Brain pericyte (primary cell): ENCODE results near the gene GPC5.
"Not testable (repeated sequence)": the region's sequence is repeated elsewhere in the genome, so short reads cannot be mapped to it uniquely, and the experiment has no call there.

ENCODE experiments used
- DNase-seq: peaks from one replicate; pipeline ENCODE4 v3.0.0-alpha.2; 2012; ENCODE audit warnings: low read depth, low spot score

The GPC5 gene

GRCh38 chr13:92259523-92259922 is 861.1 kb downstream of the GPC5 start:
- no peak for DNase-seq

DNA sequence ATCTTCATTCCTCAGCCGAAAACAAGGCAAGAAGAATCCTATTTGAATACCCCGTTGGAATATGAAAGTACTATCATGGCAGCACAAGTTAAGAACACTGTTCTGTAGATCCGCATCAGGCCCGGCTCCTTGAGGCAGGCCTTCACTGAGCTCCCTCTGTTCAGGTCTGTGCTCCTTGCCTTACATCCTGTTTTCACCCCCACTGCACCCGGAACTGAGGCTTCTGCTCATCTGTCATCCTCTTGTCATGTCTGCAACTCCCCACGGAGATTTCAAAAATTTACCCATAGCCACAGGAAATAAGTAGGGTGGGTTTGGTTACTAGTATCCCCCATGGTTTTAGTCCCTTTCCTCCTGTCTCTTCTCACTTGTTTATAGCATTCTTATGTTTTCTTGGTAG is 861.9 kb downstream of the GPC5 start:
- no peak for DNase-seq

GRCh38 chr13:92262100-92262788 is 863.8 kb downstream of the GPC5 start:
- no peak for DNase-seq

GRCh38 chr13:92265408-92265807 is 867.0 kb downstream of the GPC5 start:
- DNase-seq, result no peak

DNA sequence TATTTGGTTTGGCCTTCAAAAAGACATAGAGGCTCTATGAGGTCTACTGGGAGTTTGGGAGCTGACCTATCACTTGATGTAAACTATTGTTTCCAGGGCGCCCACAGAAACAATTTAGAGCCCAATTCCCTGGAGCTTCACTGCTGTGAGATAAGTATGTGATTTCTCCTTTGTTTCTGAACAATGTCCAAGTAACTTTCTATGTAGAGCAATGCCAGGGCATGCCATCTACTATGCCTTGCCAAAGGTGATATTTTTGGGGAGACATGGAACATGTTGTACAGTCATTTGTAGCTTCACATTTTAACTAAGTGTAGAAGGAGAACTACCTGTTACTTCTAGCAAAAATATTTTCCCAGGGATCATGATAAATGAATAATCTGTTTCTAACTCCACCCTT is 872.6 kb downstream of the GPC5 start:
- DNase-seq, result no peak

DNA sequence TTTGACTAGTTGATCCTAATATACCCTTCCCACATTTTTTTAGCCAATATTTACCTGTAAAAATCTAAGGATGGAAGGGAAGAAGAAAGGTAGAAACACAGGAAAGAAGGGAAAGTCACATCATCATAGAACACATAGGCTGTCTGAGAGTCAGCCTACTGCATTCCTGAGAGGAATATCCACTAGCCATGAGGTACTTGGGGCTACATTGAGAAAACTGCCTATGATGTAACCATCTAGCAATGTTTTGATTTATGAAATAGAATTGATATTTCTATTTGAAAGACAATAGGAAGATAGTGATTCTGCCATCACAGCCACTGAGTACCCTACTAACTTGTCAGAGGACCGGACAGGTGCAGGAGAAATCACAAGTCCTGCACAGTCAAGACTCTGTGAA is 873.8 kb downstream of the GPC5 start:
- no peak for DNase-seq

GRCh38 chr13:92280986-92281385 is 882.6 kb downstream of the GPC5 start:
- DNase-seq, result not testable (repeated sequence)

DNA sequence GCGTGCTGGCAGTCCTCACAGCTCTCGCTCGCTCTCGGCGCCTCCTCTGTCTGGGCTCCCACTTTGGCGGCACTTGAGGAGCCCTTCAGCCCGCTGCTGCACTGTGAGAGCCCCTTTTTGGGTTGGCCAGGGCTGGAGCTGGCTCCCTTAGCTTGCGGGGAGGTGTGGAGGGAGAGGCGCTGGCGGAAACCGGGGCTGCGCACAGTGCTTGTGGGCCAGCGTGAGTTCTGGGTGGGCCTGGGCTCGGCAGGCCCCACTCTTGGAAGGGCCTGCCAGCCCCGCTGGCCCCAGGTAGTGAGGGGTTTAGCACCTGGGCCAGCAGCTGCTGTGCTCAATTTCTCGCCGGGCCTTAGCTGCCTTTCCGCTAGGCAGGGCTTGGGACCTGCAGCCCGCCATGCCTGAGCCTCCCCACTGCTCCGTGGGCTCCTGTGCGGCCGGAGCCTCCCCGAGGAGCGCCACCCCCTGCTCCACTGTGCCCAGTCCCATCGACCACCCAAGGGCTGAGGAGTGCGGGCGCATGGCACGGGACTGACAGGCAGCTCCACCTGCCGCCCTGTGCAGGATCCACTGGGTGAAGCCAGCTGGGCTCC is 892.4 kb downstream of the GPC5 start:
- not testable (repeated sequence) for DNase-seq

- DNase-seq, result not testable (repeated sequence)
Observed at GRCh38 chr13:92294533-92294932, 896.1 kb downstream of the GPC5 start.

GRCh38 chr13:92296154-92296671 is 897.8 kb downstream of the GPC5 start:
- DNase-seq, result not testable (repeated sequence)

GRCh38 chr13:92297971-92298942 is 899.8 kb downstream of the GPC5 start:
- DNase-seq, result no peak

GRCh38 chr13:92300651-92301050 is 902.2 kb downstream of the GPC5 start:
- no peak for DNase-seq

DNA sequence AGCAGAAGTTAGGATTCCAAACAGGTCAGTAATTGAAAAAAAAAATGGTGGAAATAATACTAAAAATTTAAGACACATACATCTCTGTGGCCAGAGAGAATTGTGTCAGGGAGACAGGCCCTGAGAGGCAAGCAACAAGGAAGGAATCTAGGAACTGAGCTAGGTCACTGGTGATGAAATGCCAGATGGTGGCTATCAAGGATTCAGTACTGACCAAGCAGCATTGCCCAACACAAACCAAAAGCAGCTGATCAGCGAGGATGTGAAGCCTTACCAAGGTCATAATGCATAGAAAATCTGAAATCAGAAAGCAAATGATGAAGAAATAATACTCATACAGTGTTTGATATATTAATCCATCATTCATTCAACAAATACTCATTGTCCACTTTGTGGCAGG is 905.0 kb downstream of the GPC5 start:
- no peak for DNase-seq

DNA sequence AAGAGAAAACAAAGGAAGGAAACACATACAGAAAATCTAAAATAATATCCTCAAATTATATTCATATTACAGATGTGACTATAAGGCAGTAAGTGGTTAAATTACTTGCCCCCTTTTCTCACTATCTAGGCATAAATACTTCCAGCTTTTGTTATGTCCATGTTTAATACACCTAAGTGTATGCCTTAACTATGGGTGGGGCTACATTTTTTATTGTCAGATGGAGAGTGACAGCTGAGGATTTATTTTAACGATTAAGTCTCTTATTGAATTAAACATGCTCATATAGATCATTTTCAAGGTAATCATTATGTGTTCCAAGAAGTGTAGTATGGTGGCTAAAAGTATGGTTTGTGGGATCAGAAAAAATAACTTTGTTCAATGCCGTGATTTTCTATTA is 909.3 kb downstream of the GPC5 start:
- DNase-seq, result no peak

GRCh38 chr13:92312823-92313222 is 914.4 kb downstream of the GPC5 start:
- no peak for DNase-seq

- DNase-seq, result no peak
Observed at GRCh38 chr13:92313382-92313781, 915.0 kb downstream of the GPC5 start.

DNA sequence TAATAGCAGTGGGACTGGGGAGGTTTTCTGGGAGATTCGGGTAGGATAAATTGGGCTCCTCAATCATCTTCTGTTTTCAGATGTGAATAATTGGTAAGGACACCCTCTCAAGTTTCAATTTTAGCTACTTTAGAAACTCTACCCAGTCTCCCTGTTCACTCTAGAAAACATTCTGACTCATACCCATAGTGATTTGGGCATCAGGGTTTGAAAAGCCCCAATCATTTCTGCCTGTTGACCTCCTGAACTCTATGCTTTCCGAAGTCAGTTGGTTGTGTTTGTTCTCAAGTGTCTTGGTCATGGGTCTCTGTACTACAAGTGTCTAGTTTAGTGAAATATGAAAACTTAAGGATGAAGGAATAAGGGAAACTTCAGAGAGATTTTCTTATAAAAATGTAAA is 916.8 kb downstream of the GPC5 start:
- no peak for DNase-seq

DNA sequence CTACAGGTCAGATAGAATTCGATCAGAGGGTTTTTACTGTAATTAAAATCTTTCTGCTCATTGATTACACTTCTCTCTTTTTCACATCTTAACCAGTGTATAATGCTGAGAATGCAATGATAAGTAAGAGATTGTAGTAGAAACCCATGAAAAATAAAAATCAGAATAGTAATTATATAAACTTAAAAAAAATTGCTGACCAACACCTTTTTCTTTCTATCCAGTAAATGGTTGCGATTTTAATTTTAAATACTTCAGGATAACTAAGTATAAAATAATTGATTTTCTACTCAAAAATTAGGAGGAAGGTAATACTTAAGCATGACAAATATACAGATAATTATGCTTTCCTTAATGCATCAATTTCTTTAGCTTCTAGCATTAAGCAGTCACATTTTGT is 917.6 kb downstream of the GPC5 start:
- DNase-seq, result no peak

GRCh38 chr13:92317066-92317465 is 918.6 kb downstream of the GPC5 start:
- no peak for DNase-seq

- DNase-seq, result no peak
Observed at GRCh38 chr13:92320323-92320722, 921.9 kb downstream of the GPC5 start.

DNA sequence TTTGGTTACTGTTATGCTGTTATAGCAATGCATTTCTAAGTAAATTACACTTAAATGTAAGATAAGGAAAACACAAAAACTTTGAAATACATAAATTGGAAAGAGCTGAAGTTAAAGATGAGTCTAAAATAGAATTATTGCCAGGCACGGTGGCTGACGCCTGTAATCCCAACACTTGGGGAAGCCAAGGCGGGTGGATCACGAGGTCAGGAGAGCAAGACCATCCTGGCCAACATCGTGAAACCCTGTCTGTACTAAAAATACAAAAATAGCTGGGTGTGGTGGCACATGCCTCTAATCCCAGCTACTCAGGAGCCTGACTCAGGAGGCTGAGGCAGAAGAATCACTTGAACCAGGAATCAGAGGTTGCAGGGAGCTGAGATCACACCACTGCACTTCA is 922.8 kb downstream of the GPC5 start:
- no peak for DNase-seq

DNA sequence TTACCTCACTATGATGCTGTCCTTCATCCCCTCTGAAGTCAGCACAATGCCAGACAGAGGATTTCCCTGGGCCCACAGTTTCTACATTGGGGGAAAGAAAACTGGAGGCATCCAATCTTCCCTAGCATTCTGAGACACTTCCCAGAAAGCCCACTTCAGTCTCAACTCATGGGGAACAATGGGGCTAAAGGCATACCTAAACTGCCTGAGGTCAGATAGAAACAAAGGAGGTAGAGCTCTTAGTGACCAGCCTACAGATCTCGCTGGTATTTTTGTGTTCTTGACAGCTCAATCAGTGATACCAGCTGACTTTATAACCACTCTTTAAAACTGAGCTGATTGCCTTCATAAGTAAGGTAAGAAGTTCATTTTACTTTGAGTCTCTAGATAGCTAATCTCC is 947.2 kb downstream of the GPC5 start:
- no peak for DNase-seq
